Umbilical cord (tissue), 2 donors: ENCODE data around the gene SIRPB2. TPM values are rescaled to one million over a fixed set of nuclear protein-coding genes. Genes with fewer than 3 reads are reported as not detected.

ENCODE experiments used
- DNase-seq: peaks from one replicate; pipeline ENCODE4 v3.0.0-alpha.2; 2015; ENCODE audit warnings: low spot score
- total RNA-seq: library from RNA; depleted of rRNA; stranded (reverse); fragments of >200 nt; gene quantifications from one replicate; pipeline ENCODE4 v1.2.3, GENCODE V29; 2014; ENCODE audit warnings: low replicate concordance; ENCODE audit not compliant: insufficient read depth

SIRPB2 gene
- total RNA-seq, 1 donor from 2014 or later: 16.9 TPM

GRCh38 chr20:1441133-1441532, 50.1 kb downstream of the SIRPB2 start:
- DNase-seq: no peak

GRCh38 chr20:1440024-1440423, 51.2 kb downstream of the SIRPB2 start:
- DNase-seq: no peak

DNA sequence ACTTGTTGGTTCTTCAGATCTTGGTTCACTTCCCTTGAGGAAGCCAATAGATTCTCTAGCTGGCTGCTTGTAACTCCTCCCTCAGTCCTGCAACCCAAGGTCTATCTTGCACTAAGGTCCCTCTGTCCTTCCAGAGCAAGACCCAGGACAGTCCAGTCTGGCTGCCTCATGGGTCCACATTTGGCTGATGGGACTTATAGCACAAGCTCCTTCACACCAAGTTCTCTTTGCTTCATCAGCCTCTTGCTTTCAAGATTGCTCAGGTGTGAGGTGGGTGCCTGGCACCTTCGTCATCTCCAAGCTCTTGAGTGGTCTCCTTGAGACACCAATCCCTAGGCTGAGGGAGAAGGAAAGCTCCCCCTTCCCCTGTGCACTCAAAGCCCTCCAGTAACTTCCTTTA, 52.9 kb downstream of the SIRPB2 start:
- no peak for DNase-seq

- peak; percentile 55 for DNase-seq
Observed at GRCh38 chr20:1437235-1437904, 53.9 kb downstream of the SIRPB2 start.

DNA sequence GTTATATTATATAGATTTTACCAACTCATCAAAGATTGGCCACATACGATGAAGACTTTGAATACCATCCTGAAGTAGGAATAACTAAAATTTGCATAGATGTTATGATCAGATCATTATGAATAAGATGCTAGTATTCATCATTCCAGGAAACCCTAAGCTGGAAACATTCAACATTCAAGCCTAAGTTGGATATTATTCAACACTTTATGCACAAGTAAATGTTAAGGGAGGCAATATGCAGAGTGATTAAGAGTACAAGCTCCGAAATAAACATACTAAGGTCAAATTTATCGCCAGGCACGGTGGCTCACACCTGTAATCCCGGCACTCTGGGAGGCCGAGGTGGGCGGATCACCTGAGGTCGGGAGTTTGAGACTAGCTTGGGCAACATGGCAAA, 55.0 kb downstream of the SIRPB2 start:
- DNase-seq: no peak

GRCh38 chr20:1435337-1435699, 55.9 kb downstream of the SIRPB2 start:
- DNase-seq: no peak

GRCh38 chr20:1434571-1435336, 56.5 kb downstream of the SIRPB2 start:
- peak; percentile 21 for DNase-seq

DNA sequence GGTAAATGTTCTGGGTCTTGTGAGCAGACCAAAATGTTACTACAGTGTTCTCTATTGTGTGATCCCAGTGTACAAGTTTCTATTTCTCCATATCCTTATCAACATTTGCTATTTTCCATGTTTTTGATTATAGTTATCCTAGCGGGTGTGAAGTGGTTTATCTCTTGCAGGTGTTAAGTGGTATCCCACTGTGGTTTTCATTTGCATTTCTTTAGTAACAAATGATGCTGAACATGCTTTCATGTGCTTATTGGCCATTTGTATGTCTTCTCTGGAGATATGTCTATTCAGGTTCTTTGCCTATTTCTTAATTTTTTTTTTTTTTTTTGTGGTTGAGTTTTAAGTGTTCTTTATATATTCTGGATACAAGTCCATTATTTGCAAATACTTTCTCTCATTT, 60.1 kb downstream of the SIRPB2 start:
- no peak for DNase-seq

GRCh38 chr20:1430004-1430451, 61.2 kb downstream of the SIRPB2 start:
- no peak for DNase-seq

DNA sequence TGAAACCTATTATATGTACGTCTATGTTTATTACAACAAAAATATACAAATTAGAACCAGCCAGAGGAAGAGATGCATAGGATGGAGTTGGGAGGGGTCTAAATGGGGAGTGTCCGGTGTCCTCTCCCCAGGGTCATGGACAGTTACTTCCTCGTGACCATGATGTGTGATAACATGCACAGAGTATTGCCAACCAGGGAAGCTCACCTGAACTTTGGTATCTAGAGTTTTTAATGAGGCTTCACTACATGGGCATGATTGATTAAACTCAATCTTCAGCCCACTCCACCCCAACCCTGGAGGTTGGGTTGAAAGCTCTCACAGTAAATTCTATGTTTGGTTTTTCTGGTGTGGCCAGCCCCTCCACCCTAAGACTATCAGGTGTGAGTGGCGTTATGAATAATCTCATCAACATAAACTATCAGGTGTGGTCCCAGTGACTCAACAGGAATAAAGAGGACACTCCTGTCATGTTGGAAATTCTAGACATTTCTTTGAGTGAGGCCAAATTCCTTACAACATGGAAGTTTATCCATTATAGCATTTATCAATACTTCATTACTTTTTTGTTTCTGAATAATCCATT, 62.0 kb downstream of the SIRPB2 start:
- no peak for DNase-seq

DNA sequence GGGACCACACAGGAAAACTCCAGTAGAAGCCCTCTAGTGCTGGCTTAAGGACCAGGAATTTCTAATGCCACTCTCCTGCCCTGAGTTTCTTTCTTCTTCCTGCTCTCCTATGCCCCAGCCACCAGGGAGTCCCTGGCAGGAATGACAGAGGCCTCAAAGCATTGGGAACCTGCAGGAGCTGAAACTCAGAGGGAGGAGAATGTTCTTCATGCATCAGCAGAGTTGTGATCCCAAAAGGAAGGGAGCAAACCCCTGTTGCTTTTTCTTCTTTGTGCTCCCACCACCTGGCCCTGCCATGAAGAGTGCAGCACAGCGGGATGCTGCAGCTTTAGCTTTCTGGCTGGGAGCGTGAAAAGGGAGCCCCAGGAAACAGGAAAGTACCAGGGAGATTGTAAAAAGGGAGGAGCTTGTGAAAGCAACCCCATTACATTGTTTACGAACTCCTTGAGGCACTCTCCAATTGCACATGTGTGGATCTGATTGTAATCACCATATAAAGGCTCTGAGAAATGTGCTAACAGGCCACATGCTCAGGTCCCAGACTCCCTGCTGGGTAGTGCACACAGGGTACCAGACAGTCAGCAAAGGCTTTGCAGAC, 63.7 kb downstream of the SIRPB2 start:
- DNase-seq: no peak

DNA sequence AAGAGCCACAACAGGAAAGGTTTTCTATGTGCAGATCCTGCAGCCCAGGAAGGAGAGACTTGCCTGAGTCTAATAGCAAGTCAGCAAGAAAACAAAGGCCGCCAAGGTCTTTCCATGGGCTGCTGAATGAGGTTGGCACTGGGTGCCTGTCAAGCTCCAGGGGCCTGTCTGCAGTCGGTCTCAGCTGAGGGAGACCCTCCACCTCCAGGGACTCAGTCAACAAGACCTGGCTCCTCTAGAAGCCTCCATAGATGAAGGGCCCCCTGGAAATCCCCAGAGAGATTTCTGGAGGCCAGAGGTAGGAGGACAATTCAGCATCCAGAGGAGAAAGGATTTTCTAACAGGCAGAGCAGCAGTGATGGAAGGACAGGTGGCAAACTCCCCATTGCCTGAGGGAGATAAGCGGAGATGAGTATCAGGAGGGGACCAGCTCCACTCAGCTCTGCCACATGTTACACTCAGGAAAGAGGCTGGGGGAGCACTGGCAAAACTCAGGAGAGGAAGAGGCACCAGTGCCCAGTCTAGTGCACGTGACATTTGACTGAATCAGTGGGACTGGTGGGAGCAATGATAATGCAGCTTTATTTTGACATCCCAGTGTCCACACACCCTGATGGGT, 64.9 kb downstream of the SIRPB2 start:
- no peak for DNase-seq

Other genes with a start within 250 kb of the SIRPB2 start
- gene SNPH, start 225.1 kb downstream of the SIRPB2 start, total RNA-seq: 1.9 TPM
- 7.9 TPM for gene SDCBP2, start 162.3 kb downstream of the SIRPB2 start, total RNA-seq
- gene FKBP1A, start 98.4 kb downstream of the SIRPB2 start, total RNA-seq: 68.6 TPM
- 40.9 TPM for gene NSFL1C, start 24.6 kb downstream of the SIRPB2 start, total RNA-seq
- 4.3 TPM for gene SIRPD, start 66.3 kb upstream of the SIRPB2 start, total RNA-seq
- 4.8 TPM for gene SIRPB1, start 128.6 kb upstream of the SIRPB2 start, total RNA-seq
- gene SIRPG, start 166.4 kb upstream of the SIRPB2 start, total RNA-seq: 3.4 TPM